MM.1S (cell line): Measurements from ENCODE around the gene CDX1.

Source experiments
- DNase-seq: peaks from one replicate; pipeline ENCODE4 v3.0.0-alpha.2; 2015
- H2AFZ ChIP-seq: fragments of 300-600 bp; sonication (generic); 2 replicates; pipeline ENCODE4 v1.6.0; 2016; ENCODE audit warnings: antibody characterized with exemption, low read length
- H3F3A ChIP-seq: fragments of 300-600 bp; sonication (generic); 2 replicates; pipeline ENCODE4 v1.6.1; 2016; ENCODE audit warnings: mild to moderate bottlenecking, antibody characterized with exemption, low read length, moderate library complexity, mixed read lengths; ENCODE audit not compliant: insufficient read depth
- H3K27ac ChIP-seq: fragments of 300-600 bp; sonication (generic); 2 replicates; pipeline ENCODE4 v1.5.1; 2016; ENCODE audit warnings: mild to moderate bottlenecking, low read length
- H3K27me3 ChIP-seq: fragments of 300-600 bp; sonication (generic); replicated peaks from 2 replicates; pipeline ENCODE4 v1.6.0; 2016; ENCODE audit warnings: low read length; ENCODE audit not compliant: insufficient read depth
- H3K36me3 ChIP-seq: fragments of 300-600 bp; sonication (generic); replicated peaks from 2 replicates; pipeline ENCODE4 v1.6.1; 2016; ENCODE audit warnings: mild to moderate bottlenecking, low read length, mixed read lengths; ENCODE audit not compliant: insufficient read depth
- H3K4me1 ChIP-seq: fragments of 300-600 bp; sonication (generic); 2 replicates; pipeline ENCODE4 v1.6.1; 2016; ENCODE audit warnings: low read length, mixed read lengths
- H3K4me2 ChIP-seq: fragments of 300-600 bp; sonication (generic); 2 replicates; pipeline ENCODE4 v1.6.0; 2016; ENCODE audit warnings: low read depth, low read length
- H3K4me3 ChIP-seq: fragments of 300-600 bp; sonication (generic); 2 replicates; pipeline ENCODE4 v1.5.1; 2016; ENCODE audit warnings: low read length, mixed read lengths
- H3K79me2 ChIP-seq: fragments of 300-600 bp; sonication (generic); 2 replicates; pipeline ENCODE4 v1.6.1; 2016; ENCODE audit warnings: mixed run types, low read length, mixed read lengths
- H3K9ac ChIP-seq: fragments of 300-600 bp; sonication (generic); 2 replicates; pipeline ENCODE4 v1.6.1; 2016; ENCODE audit warnings: low read length, mixed read lengths
- H3K9me2 ChIP-seq: fragments of 300-600 bp; sonication (generic); replicated peaks from 2 replicates; pipeline ENCODE4 v1.6.1; 2016; ENCODE audit warnings: mild to moderate bottlenecking, low read length, mixed read lengths; ENCODE audit not compliant: insufficient read depth
- H3K9me3 ChIP-seq: fragments of 300-600 bp; sonication (generic); replicated peaks from 2 replicates; pipeline ENCODE4 v1.6.1; 2016; ENCODE audit warnings: mild to moderate bottlenecking, low read length, mixed read lengths; ENCODE audit not compliant: insufficient read depth
- H4K20me1 ChIP-seq: fragments of 300-600 bp; sonication (generic); 2 replicates; pipeline ENCODE4 v1.6.1; 2016; ENCODE audit warnings: mild to moderate bottlenecking, low read length, moderate library complexity, mixed read lengths; ENCODE audit not compliant: insufficient read depth
- EZH2 ChIP-seq: fragments of 300-600 bp; sonication (generic); optimal IDR thresholded peaks from 2 replicates; pipeline ENCODE3; 2017; ENCODE audit warnings: low read depth, mild to moderate bottlenecking, antibody characterized with exemption, low read length, mixed read lengths
- EZH2phosphoT487 ChIP-seq: fragments of 300-600 bp; sonication (generic); IDR thresholded peaks from 2 replicates; pipeline ENCODE4 v1.6.1; 2018; ENCODE audit warnings: antibody characterized with exemption, low read length
- TF ChIP-seq, protein P1 (sequence below): fragments of 300-600 bp; sonication (generic); IDR thresholded peaks from 2 replicates; pipeline ENCODE4 v1.5.1; 2016; ENCODE audit warnings: antibody characterized with exemption, low read length, mixed read lengths

Gene CDX1

DNA sequence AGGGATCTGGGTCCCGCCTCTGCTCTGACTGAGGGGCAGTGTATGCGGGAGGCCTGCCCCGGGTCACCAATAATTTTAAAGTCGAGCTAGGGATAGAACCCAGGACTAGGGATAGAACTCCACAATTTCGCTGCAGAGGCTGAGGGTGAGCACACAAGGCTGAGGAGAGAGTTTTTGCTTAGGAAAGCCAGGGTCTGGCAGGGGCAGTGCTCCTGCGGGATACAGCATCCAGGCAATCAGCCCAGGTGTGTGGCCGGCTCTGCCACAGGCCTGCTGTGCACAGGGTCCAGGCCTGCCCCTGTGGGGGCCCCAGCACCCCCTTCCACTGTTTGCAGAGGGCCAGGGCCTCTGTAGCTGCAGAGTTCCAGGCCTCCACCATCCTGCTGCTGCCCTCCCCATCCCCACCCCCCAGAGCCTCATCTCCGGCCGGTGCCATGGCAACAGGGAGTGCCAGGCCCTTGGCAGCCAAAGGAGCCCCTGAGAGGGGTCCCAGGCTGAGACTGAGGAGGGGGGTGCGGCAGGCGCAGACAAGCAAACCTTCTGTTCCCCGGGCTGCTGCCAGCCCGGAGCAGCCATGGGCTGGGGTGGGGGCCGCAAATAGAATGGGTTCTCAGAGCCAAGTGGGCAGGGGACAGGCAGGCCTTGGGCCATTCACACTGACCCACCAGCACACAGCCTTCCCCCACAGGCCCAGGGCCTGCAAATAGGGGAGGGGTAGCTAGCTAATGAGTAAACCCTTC, 19.5 kb upstream of the CDX1 start:
- no peaks in the 10 kb centered on the region for H4K20me1 ChIP-seq
- H3K4me3 ChIP-seq = no peak overlapping the region
- no peak overlapping the region for H2AFZ ChIP-seq
- DNase-seq = no peak
- H3K9me2 ChIP-seq = no peaks in the 10 kb centered on the region
- TF ChIP-seq EZH2phosphoT487 (no peak), EZH2 (no peak)
- TF ChIP-seq, protein P1, sequence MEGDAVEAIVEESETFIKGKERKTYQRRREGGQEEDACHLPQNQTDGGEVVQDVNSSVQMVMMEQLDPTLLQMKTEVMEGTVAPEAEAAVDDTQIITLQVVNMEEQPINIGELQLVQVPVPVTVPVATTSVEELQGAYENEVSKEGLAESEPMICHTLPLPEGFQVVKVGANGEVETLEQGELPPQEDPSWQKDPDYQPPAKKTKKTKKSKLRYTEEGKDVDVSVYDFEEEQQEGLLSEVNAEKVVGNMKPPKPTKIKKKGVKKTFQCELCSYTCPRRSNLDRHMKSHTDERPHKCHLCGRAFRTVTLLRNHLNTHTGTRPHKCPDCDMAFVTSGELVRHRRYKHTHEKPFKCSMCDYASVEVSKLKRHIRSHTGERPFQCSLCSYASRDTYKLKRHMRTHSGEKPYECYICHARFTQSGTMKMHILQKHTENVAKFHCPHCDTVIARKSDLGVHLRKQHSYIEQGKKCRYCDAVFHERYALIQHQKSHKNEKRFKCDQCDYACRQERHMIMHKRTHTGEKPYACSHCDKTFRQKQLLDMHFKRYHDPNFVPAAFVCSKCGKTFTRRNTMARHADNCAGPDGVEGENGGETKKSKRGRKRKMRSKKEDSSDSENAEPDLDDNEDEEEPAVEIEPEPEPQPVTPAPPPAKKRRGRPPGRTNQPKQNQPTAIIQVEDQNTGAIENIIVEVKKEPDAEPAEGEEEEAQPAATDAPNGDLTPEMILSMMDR = no peak
- no peaks in the 10 kb centered on the region for H3F3A ChIP-seq
- H3K27me3 ChIP-seq = no peaks in the 10 kb centered on the region
- no peaks in the 10 kb centered on the region for H3K36me3 ChIP-seq
- no peaks in the 10 kb centered on the region for H3K9me3 ChIP-seq
- H3K27ac ChIP-seq = no peak overlapping the region
- no peaks in the 10 kb centered on the region for H3K4me1 ChIP-seq
- H3K79me2 ChIP-seq = no peaks in the 10 kb centered on the region
- H3K9ac ChIP-seq = no peak overlapping the region
- no peak overlapping the region for H3K4me2 ChIP-seq

DNA sequence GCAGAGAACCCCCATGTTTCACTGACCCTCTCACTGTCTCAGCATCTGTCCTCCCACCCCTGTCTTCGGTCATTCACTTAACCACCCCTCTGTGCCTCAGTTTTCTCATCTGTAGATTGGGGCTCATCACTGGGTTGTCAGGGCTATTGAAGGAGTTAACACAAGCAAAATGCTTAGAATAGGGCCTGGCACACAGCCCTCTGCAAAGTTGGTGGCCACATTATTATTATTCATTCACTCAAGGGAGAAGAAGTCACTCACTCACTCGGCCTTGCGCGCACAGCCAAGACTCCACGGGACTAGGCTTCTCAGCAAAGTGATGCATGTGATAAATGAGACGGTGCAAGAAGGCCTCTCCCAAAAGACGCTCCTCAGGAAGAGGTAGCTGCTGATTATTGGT, 18.9 kb upstream of the CDX1 start:
- Histone ChIP-seq H3K9me2 (no peaks in the 10 kb centered on the region), H3K4me1 (no peaks in the 10 kb centered on the region), H3K4me3 (no peak overlapping the region), H3K27ac (no peak overlapping the region), H3F3A (no peaks in the 10 kb centered on the region), H2AFZ (no peak overlapping the region), H3K79me2 (no peaks in the 10 kb centered on the region), H4K20me1 (no peaks in the 10 kb centered on the region), H3K9me3 (no peaks in the 10 kb centered on the region), H3K36me3 (no peaks in the 10 kb centered on the region), H3K9ac (no peak overlapping the region), H3K27me3 (no peaks in the 10 kb centered on the region), H3K4me2 (no peak overlapping the region)
- DNase-seq = no peak
- no peak for TF ChIP-seq EZH2
- TF ChIP-seq, protein P1 = no peak
- TF ChIP-seq EZH2phosphoT487 = no peak

DNA sequence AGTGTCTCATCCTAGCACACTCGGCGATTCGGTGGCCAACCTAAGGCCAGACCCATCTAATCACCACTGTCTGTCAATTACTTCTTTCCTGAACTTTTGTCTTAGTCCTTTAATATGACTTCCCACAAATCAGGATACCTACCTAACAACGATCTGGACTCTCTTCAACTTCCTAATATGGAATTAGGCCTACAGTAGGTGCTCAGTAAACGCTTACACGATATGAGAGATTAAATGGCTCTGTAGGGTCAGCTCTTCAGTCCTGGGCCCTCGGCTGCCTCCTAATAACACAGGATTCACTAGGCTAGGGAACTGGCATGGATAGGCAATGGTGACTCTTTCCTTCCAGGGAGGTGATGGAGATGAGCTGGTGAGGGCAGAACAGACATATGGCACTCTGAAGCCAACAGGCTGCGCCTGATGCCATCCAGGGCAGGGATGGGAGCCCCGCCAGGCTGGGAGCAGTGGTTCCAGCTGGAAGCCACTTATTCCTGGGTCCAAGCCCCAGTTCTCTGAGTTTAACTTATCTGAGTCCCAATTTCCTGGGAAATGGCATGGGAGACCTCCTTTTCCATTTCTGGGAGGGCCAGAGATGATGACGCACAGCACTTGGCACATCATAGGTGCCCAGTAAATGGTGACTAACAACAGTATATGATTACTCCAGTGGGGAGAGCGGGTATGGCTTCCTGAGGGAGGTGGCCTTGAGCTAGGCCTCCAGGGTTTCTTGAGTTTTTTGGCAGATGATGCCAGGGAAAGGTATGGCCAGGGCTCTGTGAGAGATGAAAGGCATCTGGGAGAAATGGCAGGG, 18.3 kb upstream of the CDX1 start:
- Histone ChIP-seq H3K9me2 (no peaks in the 10 kb centered on the region), H3K4me1 (no peaks in the 10 kb centered on the region), H3K4me2 (no peak overlapping the region), H3K9ac (no peak overlapping the region), H3K79me2 (no peaks in the 10 kb centered on the region), H4K20me1 (no peaks in the 10 kb centered on the region), H3K27me3 (no peaks in the 10 kb centered on the region), H3K4me3 (no peak overlapping the region), H3K27ac (no peak overlapping the region), H2AFZ (no peak overlapping the region), H3K36me3 (no peaks in the 10 kb centered on the region), H3F3A (no peaks in the 10 kb centered on the region), H3K9me3 (no peaks in the 10 kb centered on the region)
- no peak for DNase-seq
- no peak for TF ChIP-seq EZH2
- TF ChIP-seq, protein P1 = no peak
- TF ChIP-seq EZH2phosphoT487 = no peak
